Ectodermal cell (in vitro differentiated cells): ENCODE data around the gene FAM83F. TPM values are rescaled to one million over a fixed set of nuclear protein-coding genes. Genes with fewer than 3 reads are reported as not detected.
"Not testable (repeated sequence)": the region's sequence is repeated elsewhere in the genome, so short reads cannot be mapped to it uniquely, and the experiment has no call there.

Source experiments
- H3K27ac ChIP-seq: 2 replicates; pipeline ENCODE4 v1.7.0; 2013; ENCODE audit warnings: mild to moderate bottlenecking, low read depth, low read length; ENCODE audit not compliant: insufficient read depth, poor library complexity, severe bottlenecking
- H3K27me3 ChIP-seq: 2 replicates; pipeline ENCODE4 v1.7.0; 2013; ENCODE audit warnings: mild to moderate bottlenecking, low read length; ENCODE audit not compliant: insufficient read depth, control insufficient read depth, poor library complexity, severe bottlenecking
- H3K36me3 ChIP-seq: one replicate; pipeline ENCODE4 v1.7.0; 2013; ENCODE audit warnings: low read length; ENCODE audit not compliant: control insufficient read depth, insufficient read depth
- H3K4me1 ChIP-seq: one replicate; pipeline ENCODE4 v1.7.0; 2013; ENCODE audit warnings: low read length; ENCODE audit not compliant: control insufficient read depth, insufficient read depth
- H3K4me3 ChIP-seq: 2 replicates; pipeline ENCODE4 v1.7.0; 2013; ENCODE audit warnings: low read depth, low read length, control low read depth; ENCODE audit not compliant: insufficient read depth
- H3K9me3 ChIP-seq: 2 replicates; pipeline ENCODE4 v1.7.0; 2013; ENCODE audit warnings: mild to moderate bottlenecking, low read length, moderate library complexity; ENCODE audit not compliant: control insufficient read depth
- WGBS, 2 experiments: methylation state at CpG; one replicate each; pipeline ENCODE4 v1.1.7; 2013; ENCODE audit warnings: missing lambda C conversion rate in 2 of 2; 5-methylcytosine and 5-hydroxymethylcytosine counted together
- polyA plus RNA-seq, 4 experiments: library from polyadenylated mRNA; stranded (reverse); fragments of 50-300 nt; gene quantifications; one replicate each; pipeline ENCODE4 v1.2.3, GENCODE V29; 2013

Gene FAM83F
- polyA plus RNA-seq (2013, experiment 1 of 4) = 1.1 TPM
- 0.48 TPM for polyA plus RNA-seq (2013, experiment 2 of 4)
- polyA plus RNA-seq (2013, experiment 3 of 4) = 0.21 TPM
- polyA plus RNA-seq (2013, experiment 4 of 4) = 0.45 TPM

DNA sequence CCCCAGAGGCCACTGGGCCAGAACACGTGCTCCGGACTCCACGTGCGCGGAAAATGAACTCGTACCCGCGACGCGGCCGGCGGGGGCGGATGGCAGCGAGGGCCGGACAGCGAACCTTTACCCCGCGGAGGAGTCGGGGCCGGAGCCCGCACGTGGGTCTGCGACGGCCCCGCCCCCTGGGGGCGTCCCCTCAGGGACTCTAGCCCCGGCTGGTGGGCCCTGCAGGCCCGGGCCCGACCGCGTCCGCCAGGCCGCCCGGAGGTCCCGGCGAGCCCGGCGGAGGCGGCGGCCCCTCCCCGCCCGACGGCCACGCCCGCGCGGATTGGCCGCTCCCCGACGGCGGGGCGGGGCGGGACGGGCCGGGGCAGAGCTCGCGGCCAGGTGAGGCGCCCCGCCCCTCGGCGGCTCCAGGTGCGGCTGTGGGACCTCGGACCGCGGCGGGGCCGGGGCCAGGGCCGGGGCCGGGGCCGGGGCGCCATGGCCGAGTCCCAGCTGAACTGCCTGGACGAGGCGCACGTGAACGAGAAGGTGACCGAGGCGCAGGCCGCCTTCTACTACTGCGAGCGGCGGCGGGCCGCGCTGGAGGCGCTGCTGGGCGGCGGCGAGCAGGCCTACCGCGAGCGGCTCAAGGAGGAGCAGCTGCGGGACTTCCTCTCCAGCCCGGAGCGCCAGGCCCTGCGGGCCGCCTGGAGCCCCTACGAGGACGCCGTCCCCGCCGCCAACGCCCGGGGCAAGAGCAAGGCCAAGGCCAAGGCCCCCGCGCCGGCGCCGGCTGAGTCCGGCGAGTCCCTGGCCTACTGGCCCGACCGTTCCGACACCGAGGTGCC is at the start of gene FAM83F:
FAM83F (plus strand) TSS at position 389 of the 827 bp plus-strand sequence; CDS start at position 478, 89 bp downstream.
- H3K27me3 ChIP-seq = peaks cover 69% of the 10 kb centered on the region
- peaks cover 26% of the 10 kb centered on the region for H3K4me1 ChIP-seq
- 8 to 9% methylated on average over 115 of the region's 115 CpGs for WGBS, 2 experiments
- no peaks in the 10 kb centered on the region for H3K36me3 ChIP-seq
- H3K27ac ChIP-seq = no peak within 1 kb of the TSS
- H3K9me3 ChIP-seq = no peaks in the 10 kb centered on the region
- H3K4me3 ChIP-seq = no peak within 1 kb of the TSS

GRCh38 chr22:39946126-39946502 is 48.6 kb upstream of the FAM83F start:
- 97 to 98% methylated on average over 4 of the region's 4 CpGs for WGBS, 2 experiments
- no peaks in the 10 kb centered on the region for H3K9me3 ChIP-seq
- H3K27ac ChIP-seq = no peak overlapping the region
- H3K4me1 ChIP-seq = peaks cover 29% of the 10 kb centered on the region
- no peaks in the 10 kb centered on the region for H3K27me3 ChIP-seq
- H3K36me3 ChIP-seq = no peaks in the 10 kb centered on the region
- no peak overlapping the region for H3K4me3 ChIP-seq

- no peak overlapping the region for H3K27ac ChIP-seq
- no peaks in the 10 kb centered on the region for H3K36me3 ChIP-seq
- peaks cover 29% of the 10 kb centered on the region for H3K4me1 ChIP-seq
- no peaks in the 10 kb centered on the region for H3K27me3 ChIP-seq
- no peaks in the 10 kb centered on the region for H3K9me3 ChIP-seq
- no peak overlapping the region for H3K4me3 ChIP-seq
- WGBS, 2 experiments = 81 to 82% methylated on average over 7 to 8 of the region's 8 CpGs
Observed at GRCh38 chr22:39946503-39947219, 48.1 kb upstream of the FAM83F start.

GRCh38 chr22:39947220-39948216 is 47.2 kb upstream of the FAM83F start:
- H3K4me1 ChIP-seq = peaks cover 29% of the 10 kb centered on the region
- H3K27ac ChIP-seq = no peak overlapping the region
- H3K4me3 ChIP-seq = no peak overlapping the region
- no peaks in the 10 kb centered on the region for H3K36me3 ChIP-seq
- no peaks in the 10 kb centered on the region for H3K9me3 ChIP-seq
- no peaks in the 10 kb centered on the region for H3K27me3 ChIP-seq
- 93 to 94% methylated on average over 8 of the region's 8 CpGs for WGBS, 2 experiments

DNA sequence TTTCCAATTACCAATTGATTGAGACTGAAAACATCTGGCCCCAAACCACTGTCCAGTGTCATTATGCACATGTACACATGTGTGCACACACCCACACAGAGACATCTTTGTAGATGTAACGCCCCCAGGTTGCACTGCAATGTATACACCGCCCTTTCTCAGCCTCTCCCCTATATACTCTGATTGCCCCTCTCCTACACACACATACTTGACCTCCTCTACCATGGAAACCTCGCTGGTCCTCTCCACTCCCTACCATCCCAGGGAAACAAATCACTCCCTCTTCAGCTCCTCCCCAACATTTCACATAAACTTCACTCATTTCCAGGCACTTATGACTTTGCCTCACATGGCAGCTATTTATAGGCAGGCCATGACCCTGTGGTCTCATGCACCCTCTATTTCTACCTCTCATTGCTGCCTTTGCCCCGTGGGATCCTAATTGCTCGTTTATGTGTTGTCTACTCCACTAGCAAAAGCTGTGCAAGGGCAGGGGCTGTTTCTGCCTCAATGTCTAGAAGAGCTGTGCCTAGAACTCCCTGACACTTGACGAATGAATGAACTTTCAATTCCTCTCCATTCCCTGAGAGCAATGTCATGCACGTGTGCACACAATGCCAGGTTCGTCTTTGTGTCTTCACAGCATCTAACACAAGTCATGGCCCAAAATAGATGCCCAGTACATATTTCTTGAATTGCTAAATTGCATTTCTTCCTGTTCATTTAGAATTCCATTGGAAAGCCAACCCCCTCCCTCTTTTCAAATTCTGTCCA is 44.6 kb upstream of the FAM83F start:
- Histone ChIP-seq H3K4me1 (peaks cover 14% of the 10 kb centered on the region), H3K36me3 (no peaks in the 10 kb centered on the region), H3K27me3 (no peaks in the 10 kb centered on the region), H3K9me3 (no peaks in the 10 kb centered on the region), H3K27ac (no peak overlapping the region), H3K4me3 (no peak overlapping the region)
- WGBS, 2 experiments = 93 to 94% methylated on average over 8 of the region's 8 CpGs

DNA sequence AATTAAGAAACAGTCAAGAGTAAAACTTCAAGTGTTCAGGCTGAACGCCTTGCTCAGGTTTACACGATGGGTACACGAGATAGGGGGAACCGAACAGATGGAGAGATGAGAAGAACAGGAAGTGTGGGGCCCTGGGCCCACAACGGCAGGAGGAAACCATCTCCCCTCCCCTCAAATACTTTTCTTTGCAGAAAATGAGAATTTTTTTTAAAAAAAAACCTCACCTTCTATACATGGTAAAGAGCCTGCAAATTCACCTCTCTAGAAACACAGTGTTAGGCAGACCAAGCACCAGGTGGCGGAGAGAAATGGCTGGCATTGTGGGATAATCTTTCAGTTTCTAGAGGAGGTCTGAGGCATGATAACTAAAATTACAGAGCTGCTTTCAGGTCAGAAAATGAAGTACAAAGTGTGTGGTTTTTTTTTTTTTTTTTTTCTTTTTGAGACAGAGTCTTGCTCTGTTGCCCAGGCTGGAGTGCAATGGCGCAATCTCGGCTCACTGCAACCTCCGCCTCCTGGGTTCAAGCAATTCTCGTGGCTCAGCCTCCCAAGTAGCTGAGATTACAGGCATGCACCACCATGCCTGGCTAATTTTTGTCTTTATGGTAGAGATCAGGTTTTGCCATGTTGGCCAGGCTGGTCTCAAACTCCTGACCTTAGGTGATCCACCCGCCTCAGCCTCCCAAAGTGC is 43.0 kb upstream of the FAM83F start:
- WGBS, 2 experiments = 95 to 96% methylated on average over 11 of the region's 11 CpGs
- not testable (repeated sequence) for H3K27ac ChIP-seq, H3K4me1 ChIP-seq, H3K4me3 ChIP-seq, H3K9me3 ChIP-seq, H3K27me3 ChIP-seq, H3K36me3 ChIP-seq

DNA sequence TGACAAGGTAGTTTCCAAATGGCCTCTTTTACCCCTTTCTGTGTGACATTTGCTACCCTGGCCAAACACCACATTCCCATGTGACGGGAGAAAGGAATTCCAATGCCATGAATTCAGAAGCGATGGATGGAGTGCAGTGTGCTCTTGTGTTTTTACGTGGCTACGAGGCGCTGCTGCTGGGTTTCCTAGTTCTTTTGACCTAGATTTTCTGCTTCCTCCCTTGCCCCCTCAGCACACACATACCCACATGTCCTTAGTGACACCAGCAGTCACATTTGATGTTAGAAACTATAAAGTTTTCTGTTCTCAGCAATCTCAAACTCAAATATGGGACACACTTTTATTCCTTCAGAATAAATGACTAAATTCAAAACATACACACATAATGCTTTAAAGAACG is 42.4 kb upstream of the FAM83F start:
- Histone ChIP-seq H3K4me1 (peaks cover under 1% of the 10 kb centered on the region), H3K9me3 (no peaks in the 10 kb centered on the region), H3K27ac (no peak overlapping the region), H3K36me3 (no peaks in the 10 kb centered on the region), H3K4me3 (no peak overlapping the region), H3K27me3 (no peaks in the 10 kb centered on the region)
- 91 to 92% methylated on average over 6 of the region's 6 CpGs for WGBS, 2 experiments

DNA sequence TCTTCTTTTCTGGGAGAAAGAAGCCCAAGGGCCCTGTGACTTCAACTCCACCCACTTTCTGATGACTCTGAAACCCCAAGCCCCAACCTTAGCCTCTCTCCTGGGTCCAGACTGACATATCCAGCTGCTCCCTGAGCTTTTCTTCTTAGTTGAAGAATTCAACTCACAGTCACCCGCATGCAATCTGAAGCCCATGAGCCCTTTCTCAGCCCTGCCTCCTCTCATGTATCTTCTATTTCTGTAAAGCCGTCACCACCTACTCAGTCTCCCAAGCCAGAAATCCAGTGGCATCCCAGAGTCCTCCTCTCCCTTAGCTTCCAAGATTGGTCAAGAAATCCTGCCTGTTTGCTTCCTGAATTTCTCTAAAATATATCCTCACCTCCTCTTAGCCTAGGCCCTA is 41.7 kb upstream of the FAM83F start:
- Histone ChIP-seq H3K27ac (no peak overlapping the region), H3K4me1 (no peaks in the 10 kb centered on the region), H3K27me3 (no peaks in the 10 kb centered on the region), H3K4me3 (no peak overlapping the region), H3K36me3 (no peaks in the 10 kb centered on the region), H3K9me3 (no peaks in the 10 kb centered on the region)
- WGBS, 2 experiments = 90 to 95% methylated on average over 2 of the region's 2 CpGs

DNA sequence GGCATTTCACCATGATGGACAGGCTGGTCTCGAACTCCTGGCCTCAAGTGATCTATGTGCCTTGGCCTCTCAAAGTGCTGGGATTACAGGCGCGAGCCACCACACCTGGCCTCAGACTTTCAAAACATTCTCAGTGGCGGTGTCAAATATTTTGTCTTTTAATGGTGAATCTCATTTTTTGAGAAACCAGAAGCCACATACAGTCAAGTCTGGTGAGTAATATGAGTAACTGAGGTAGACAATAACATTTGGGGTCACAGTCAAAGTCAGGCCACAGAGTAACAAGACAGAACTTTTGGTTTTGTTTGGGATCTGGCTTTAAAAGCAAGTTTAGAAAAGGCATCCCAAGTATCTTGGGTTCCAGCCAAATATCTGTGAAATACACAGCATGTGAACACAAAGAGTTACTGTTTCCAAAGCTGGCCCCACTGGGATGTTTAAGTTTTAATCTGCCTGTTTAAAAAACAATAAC is 40.1 kb upstream of the FAM83F start:
- H3K27me3 ChIP-seq = no peaks in the 10 kb centered on the region
- peaks cover 9% of the 10 kb centered on the region for H3K4me1 ChIP-seq
- no peak overlapping the region for H3K27ac ChIP-seq
- H3K4me3 ChIP-seq = no peak overlapping the region
- no peaks in the 10 kb centered on the region for H3K9me3 ChIP-seq
- no peaks in the 10 kb centered on the region for H3K36me3 ChIP-seq
- WGBS, 2 experiments = 91% methylated on average over 4 of the region's 4 CpGs
